Caco-2 (cell line): ENCODE results near the gene TNPO2. TPM values are rescaled to one million over a fixed set of nuclear protein-coding genes. Genes with fewer than 3 reads are reported as not detected.
"Not testable (repeated sequence)": the region's sequence is repeated elsewhere in the genome, so short reads cannot be mapped to it uniquely, and the experiment has no call there.

ENCODE experiments used
- BruUV-seq: library from RNA; stranded (reverse); fragments of 400-500 nt; replicated peaks from 2 replicates; lab custom pipeline; 2021; lab: Mats Ljungman, UMichigan
- CTCF ChIA-PET: fragments of 300-600 bp; sonication (Branson Sonifier 250); formaldehyde crosslinking; loops from one replicate; lab custom pipeline; 2022; ENCODE audit warnings: antibody characterized with exemption; lab: Charles Lee
- POLR2A ChIA-PET: fragments of 300-600 bp; sonication (Branson Sonifier 250); formaldehyde crosslinking; loops from one replicate; lab custom pipeline; 2022; ENCODE audit warnings: antibody characterized with exemption; lab: Charles Lee
- DNase-seq, 2 experiments: peaks; one replicate each; pipeline versions ENCODE4 v3.0.0 to v3.0.0-alpha.2; 2020 to 2022
- H3K27me3 ChIP-seq: replicated peaks from 2 replicates; pipeline ENCODE4 v1.6.0; 2011; ENCODE audit warnings: low read length; ENCODE audit not compliant: control insufficient read depth, insufficient read depth
- H3K36me3 ChIP-seq: 2 replicates; pipeline ENCODE4 v1.5.1; 2011; ENCODE audit warnings: low read length; ENCODE audit not compliant: control insufficient read depth, insufficient read depth
- H3K4me1 ChIP-seq: fragments of 250-450 bp; sonication (Bioruptor Pico); 2 replicates; pipeline ENCODE4 v1.5.1; 2020; ENCODE audit warnings: mild to moderate bottlenecking
- H3K4me3 ChIP-seq: 2 replicates; pipeline ENCODE4 v1.5.1; 2011; ENCODE audit warnings: low read depth, mild to moderate bottlenecking, control low read depth, low read length
- H3K9me3 ChIP-seq: fragments of 250-450 bp; sonication (Bioruptor Pico); 2 replicates; pipeline ENCODE4 v1.5.1; 2020; ENCODE audit warnings: mild to moderate bottlenecking, moderate library complexity
- H3K27ac Mint-ChIP-seq: one replicate; pipeline ENCODE4 v1.8.0; 2022; ENCODE audit warnings: mixed read lengths; ENCODE audit not compliant: unreplicated experiment
- H3K27me3 Mint-ChIP-seq: one replicate; pipeline ENCODE4 v1.8.0; 2022; ENCODE audit warnings: mixed read lengths; ENCODE audit not compliant: insufficient read depth, unreplicated experiment
- H3K36me3 Mint-ChIP-seq: one replicate; pipeline ENCODE4 v1.8.0; 2022; ENCODE audit warnings: mild to moderate bottlenecking, mixed read lengths; ENCODE audit not compliant: insufficient read depth, unreplicated experiment
- H3K4me1 Mint-ChIP-seq: one replicate; pipeline ENCODE4 v1.8.0; 2022; ENCODE audit warnings: low read depth, mixed read lengths; ENCODE audit not compliant: unreplicated experiment
- H3K4me3 Mint-ChIP-seq: one replicate; pipeline ENCODE4 v1.8.0; 2022; ENCODE audit warnings: mild to moderate bottlenecking, moderate library complexity, mixed read lengths; ENCODE audit not compliant: unreplicated experiment
- H3K9me3 Mint-ChIP-seq: one replicate; pipeline ENCODE4 v1.8.0; 2022; ENCODE audit warnings: mixed read lengths; ENCODE audit not compliant: unreplicated experiment
- CTCF ChIP-seq, 2 experiments: fragments of 200-600 bp in 1 of 2; IDR thresholded peaks; 1 replicate in 1 of 2; 2 replicates in 1 of 2; pipeline versions ENCODE4 v1.5.1 to v1.8.0; 2011 to 2022; ENCODE audit warnings: antibody characterized with exemption in 1 of 2, control low read depth in 1 of 2, inconsistent platforms in 1 of 2, low read depth in 1 of 2, low read length in 1 of 2, mild to moderate bottlenecking in 1 of 2, moderate library complexity in 1 of 2; ENCODE audit not compliant: insufficient read depth in 1 of 2, severe bottlenecking in 1 of 2, unreplicated experiment in 1 of 2
- intact Hi-C: fragments of 100-400 bp; cut with micrococcal nuclease; formaldehyde crosslinking; loops from one replicate; pipeline ENCODE4 v1.10.0; 2022; ENCODE audit not compliant: unreplicated experiment
- total RNA-seq: library from RNA; stranded (reverse); gene quantifications from 2 replicates; pipeline ENCODE4 v1.2.3, GENCODE V29; 2022

TNPO2 gene
- total RNA-seq, 1 experiment from 2014 or later: 87.8 TPM

- peaks cover 1% of the 10 kb centered on the region; the same call in 1 of the 2 replicates for H3K4me1 ChIP-seq
- no peak for TF ChIP-seq CTCF (IDR thresholded peaks at IDR 0.05; ENCODE audit: insufficient read depth in 1 of 2, low read depth in 1 of 2, low read length in 1 of 2, severe bottlenecking in 1 of 2, unreplicated experiment in 1 of 2)
- DNase-seq: no peak
- Mint-ChIP-seq H3K4me3 (no peak overlapping the region), H3K36me3 (peaks cover 62% of the 10 kb centered on the region), H3K27me3 (no peaks in the 10 kb centered on the region), H3K4me1 (peaks cover 15% of the 10 kb centered on the region), H3K27ac (no peak overlapping the region), H3K9me3 (no peaks in the 10 kb centered on the region)
- intact Hi-C loops: no loop called here
- H3K9me3 ChIP-seq: no peaks in the 10 kb centered on the region
- peaks cover 1% of the 10 kb centered on the region for H3K36me3 ChIP-seq
- ChIA-PET CTCF (no interaction called here), POLR2A (no interaction called here)
- no peak overlapping the region for H3K4me3 ChIP-seq
- BruUV-seq: no TSS peak
- H3K27me3 ChIP-seq: no peaks in the 10 kb centered on the region
These were observed 4.2 kb upstream of the TNPO2 start for GRCh38 chr19:12727745-12728433.

GRCh38 chr19:12726988-12727316 lies 3.2 kb upstream of the TNPO2 start:
- CTCF ChIA-PET: no interaction called here
- no peak for TF ChIP-seq CTCF (IDR thresholded peaks at IDR 0.05; ENCODE audit: insufficient read depth in 1 of 2, low read depth in 1 of 2, low read length in 1 of 2, severe bottlenecking in 1 of 2, unreplicated experiment in 1 of 2)
- BruUV-seq: no TSS peak
- Mint-ChIP-seq H3K36me3 (peaks cover 60% of the 10 kb centered on the region), H3K4me3 (no peak overlapping the region), H3K27me3 (no peaks in the 10 kb centered on the region), H3K4me1 (peaks cover 8% of the 10 kb centered on the region), H3K9me3 (no peaks in the 10 kb centered on the region), H3K27ac (no peak overlapping the region)
- Histone ChIP-seq H3K9me3 (no peaks in the 10 kb centered on the region), H3K4me3 (no peak overlapping the region), H3K27me3 (no peaks in the 10 kb centered on the region), H3K36me3 (peaks cover 1% of the 10 kb centered on the region), H3K4me1 (no peaks in the 10 kb centered on the region)
- intact Hi-C loops: no loop called here
- POLR2A ChIA-PET: no interaction called here
- no peak for DNase-seq

- H3K9me3 ChIP-seq, DNase-seq, H3K9me3 Mint-ChIP-seq, H3K4me1 ChIP-seq, H3K27me3 Mint-ChIP-seq, H3K4me3 ChIP-seq, POLR2A ChIA-PET, intact Hi-C loops, H3K27me3 ChIP-seq, H3K36me3 ChIP-seq, H3K4me3 Mint-ChIP-seq, BruUV-seq, H3K27ac Mint-ChIP-seq: not testable (repeated sequence)
- H3K36me3 Mint-ChIP-seq: peaks cover 64% of the 10 kb centered on the region
- CTCF ChIA-PET: interaction anchor here (1.0 kb wide), 1 partner anchor 32 kb away, joined by 4 read pairs; no protein-coding TSS in a partner anchor
- H3K4me1 Mint-ChIP-seq: peaks cover 14% of the 10 kb centered on the region
These were observed 1.9 kb upstream of the TNPO2 start for GRCh38 chr19:12725612-12726011.
